ENCODE results near the gene TIAM2.

TIAM2 gene

DNA sequence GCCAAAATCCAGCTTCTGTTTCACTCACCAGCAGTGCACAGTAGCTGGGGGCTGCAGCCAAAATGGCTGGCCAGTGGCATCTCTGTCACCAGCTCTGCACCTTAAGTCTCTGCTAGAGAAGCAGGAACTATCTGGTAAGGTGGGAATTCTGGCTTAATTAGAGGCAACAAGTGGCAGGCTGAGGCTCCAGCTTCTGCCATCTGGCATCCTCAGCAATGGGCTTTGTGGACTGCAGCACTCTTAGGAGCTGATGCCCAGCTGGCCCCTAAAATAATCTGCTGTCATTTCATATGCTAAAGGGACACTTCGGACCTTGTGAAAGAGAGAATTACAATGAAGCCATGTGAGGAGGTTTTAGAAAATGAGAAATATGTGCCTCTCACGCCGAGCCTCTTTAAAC lies 264.1 kb downstream of the TIAM2 start:
- TF ChIP-seq, protein P1, sequence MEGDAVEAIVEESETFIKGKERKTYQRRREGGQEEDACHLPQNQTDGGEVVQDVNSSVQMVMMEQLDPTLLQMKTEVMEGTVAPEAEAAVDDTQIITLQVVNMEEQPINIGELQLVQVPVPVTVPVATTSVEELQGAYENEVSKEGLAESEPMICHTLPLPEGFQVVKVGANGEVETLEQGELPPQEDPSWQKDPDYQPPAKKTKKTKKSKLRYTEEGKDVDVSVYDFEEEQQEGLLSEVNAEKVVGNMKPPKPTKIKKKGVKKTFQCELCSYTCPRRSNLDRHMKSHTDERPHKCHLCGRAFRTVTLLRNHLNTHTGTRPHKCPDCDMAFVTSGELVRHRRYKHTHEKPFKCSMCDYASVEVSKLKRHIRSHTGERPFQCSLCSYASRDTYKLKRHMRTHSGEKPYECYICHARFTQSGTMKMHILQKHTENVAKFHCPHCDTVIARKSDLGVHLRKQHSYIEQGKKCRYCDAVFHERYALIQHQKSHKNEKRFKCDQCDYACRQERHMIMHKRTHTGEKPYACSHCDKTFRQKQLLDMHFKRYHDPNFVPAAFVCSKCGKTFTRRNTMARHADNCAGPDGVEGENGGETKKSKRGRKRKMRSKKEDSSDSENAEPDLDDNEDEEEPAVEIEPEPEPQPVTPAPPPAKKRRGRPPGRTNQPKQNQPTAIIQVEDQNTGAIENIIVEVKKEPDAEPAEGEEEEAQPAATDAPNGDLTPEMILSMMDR (IDR thresholded peaks at IDR 0.05; ENCODE audit: low read depth, low read length) = no peak

DNA sequence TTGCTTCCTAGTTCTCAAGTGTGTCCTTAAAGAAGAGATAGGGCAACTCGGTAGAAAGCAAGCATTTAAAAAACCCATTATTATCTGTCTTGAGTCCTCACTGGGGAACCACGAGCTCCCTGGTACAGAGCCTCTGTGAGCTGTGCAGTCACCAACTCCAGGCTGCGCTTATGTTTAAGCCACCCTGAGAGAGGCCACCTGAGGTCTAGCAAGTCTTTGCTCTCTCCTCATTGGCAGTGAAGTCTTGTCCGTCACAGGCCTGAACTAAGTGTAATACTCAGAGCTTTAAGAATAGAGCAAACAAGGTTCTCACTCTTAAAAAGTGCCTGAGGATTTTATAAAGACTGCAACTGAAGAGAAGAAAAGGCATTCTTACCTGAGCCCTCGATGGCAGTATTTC lies 264.8 kb downstream of the TIAM2 start:
- H3K4me3 ChIP-seq (replicated peaks in 1 of 2; ENCODE audit: low read depth in 2 of 2, low read length in 2 of 2) = no peak overlapping the region
- no peak for DNase-seq (ENCODE audit: low read depth in 2 of 2)
- TF ChIP-seq, protein P1 (IDR thresholded peaks at IDR 0.05; ENCODE audit: low read depth, low read length) = no peak

More for the DNA sequence above, 264.1 kb downstream of the TIAM2 start:
- no peak for DNase-seq (ENCODE audit: low read depth in 2 of 2)
- no peak overlapping the region for H3K4me3 ChIP-seq (replicated peaks in 1 of 2; ENCODE audit: low read depth in 2 of 2, low read length in 2 of 2)

DNA sequence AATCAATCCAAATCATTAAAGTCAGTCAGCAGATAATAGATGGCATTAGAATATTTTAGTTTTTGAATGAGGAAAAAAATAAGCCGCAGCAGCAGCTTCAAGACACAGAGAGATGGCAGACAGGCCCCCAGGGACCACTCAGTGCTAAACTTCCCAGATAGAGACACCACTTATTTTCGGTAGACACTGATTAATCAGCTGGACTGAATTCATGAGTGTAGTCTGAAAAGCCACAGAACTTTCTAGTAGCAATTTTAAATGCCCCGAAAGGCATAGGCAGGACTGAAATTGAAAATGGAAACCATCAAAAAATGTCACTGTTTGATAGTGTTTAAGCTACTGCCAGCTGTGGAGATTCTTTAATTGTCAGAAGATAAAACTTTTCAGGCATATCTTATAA lies 265.6 kb downstream of the TIAM2 start:
- TF ChIP-seq, protein P1 (IDR thresholded peaks at IDR 0.05; ENCODE audit: low read depth, low read length) = no peak
- no peak for DNase-seq (ENCODE audit: low read depth in 2 of 2)
- H3K4me3 ChIP-seq (replicated peaks in 1 of 2; ENCODE audit: low read depth in 2 of 2, low read length in 2 of 2) = no peak overlapping the region

DNA sequence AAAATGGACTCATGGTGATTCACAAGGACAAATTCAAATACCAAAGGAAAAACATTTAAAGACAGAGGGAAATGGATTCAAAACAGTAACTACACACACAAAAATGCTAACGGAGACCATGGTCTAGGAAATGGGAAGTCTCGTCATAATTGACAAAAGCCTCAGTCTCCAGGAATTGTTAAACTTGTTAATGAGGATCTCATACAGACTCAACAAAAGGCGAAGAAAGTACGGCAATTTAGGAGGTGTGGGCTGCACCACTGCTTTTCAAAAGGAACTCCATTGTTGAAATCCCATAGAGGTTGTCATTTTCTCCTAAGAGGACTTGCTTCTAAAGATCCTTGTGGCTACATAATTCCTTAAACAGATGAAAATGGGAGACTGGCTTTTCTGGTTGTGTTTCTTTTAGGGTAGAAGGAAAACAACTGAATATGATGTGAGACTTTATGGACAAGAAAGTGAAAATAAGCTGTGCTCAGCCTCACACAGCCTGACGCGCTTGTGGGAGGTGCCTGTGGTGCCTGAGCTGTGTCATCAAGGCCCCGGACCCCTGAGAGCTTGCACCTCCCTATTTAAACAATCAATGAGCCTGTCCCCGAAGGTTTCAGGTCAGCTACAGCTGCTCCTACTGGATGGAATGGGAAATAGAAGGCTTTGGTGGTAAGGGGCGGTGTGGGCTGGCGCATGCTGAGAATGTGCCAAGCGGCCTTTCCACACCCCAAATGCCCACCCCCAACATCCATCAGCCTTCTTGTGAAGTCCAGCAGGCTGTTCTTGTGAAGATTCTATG lies 266.2 kb downstream of the TIAM2 start:
- TF ChIP-seq, protein P1 (IDR thresholded peaks at IDR 0.05; ENCODE audit: low read depth, low read length) = no peak
- DNase-seq (ENCODE audit: low read depth in 2 of 2) = no peak
- no peak overlapping the region for H3K4me3 ChIP-seq (replicated peaks in 1 of 2; ENCODE audit: low read depth in 2 of 2, low read length in 2 of 2)

DNA sequence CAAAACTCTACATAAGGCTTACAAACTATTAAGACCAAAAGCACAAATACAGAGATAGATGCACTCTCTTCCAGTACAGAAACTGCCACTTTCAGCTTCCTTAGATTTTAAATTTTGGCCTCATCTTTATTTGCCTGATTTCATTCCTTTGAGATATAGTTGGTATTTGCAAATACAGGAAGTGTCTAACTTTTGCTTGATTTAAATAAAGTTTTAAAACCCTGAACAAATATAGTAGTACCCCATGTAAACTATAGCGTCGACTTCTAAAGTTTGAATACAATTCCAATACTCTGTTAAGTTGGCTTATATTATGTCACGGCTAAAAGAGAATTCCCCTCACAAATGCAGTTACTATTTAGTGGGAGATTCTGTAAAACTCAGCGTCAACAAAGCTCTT lies 267.5 kb downstream of the TIAM2 start:
- no peak for DNase-seq (ENCODE audit: low read depth in 2 of 2)
- TF ChIP-seq, protein P1 (IDR thresholded peaks at IDR 0.05; ENCODE audit: low read depth, low read length) = no peak
- H3K4me3 ChIP-seq (replicated peaks in 1 of 2; ENCODE audit: low read depth in 2 of 2, low read length in 2 of 2) = no peak overlapping the region

DNA sequence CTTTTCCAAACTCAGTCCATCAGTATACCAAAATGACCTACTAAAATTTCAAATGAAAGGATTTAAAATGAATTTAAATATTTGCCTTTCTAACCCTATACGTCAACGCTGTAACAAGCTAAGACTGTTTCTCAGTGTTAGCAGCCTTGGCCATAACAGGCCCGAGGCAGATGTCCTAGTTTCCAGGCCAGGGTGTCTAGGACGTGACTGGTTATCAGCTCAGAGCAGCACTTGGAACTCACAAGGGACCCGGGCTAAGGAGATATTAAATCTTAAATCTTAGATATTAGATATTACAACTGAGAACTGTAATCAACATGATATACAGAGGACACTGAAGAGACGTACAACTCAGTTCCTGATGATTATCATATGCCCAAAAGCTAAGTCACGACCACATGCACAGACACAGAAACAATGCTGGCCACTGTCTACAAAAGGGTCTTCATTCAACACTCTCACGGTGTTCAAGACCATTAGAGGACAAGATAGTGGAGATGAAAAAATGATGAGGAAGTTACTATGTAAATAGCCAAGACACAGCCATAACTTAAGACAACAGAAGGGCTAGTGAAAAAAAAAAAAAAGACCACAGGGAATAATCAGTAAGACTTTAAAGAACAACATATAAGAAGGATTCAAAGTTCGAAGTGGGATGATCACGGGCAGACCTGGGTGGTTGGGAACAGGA lies 268.4 kb downstream of the TIAM2 start, which contains the start of gene CLDN20:
Gene CLDN20, plus strand, starts transcription at position 641 of the 691 bp plus-strand sequence. CDS start 11,707 bp downstream, outside the sequence.
- no peak within 1 kb of the TSS for H3K4me3 ChIP-seq (replicated peaks in 1 of 2; ENCODE audit: low read depth in 2 of 2, low read length in 2 of 2)
- no peak for DNase-seq (ENCODE audit: low read depth in 2 of 2)
- TF ChIP-seq, protein P1 (IDR thresholded peaks at IDR 0.05; ENCODE audit: low read depth, low read length) = no peak

Data from cardiac fibroblast (primary cell).